GM12892 (cell line): ENCODE data around the gene LEKR1.

ENCODE experiments used
- POLR2A ChIP-seq: IDR thresholded peaks from 2 replicates; pipeline ENCODE4 v1.6.1; 2011; ENCODE audit warnings: low read depth, low read length, control low read depth
- POLR2AphosphoS5 ChIP-seq: IDR thresholded peaks from 2 replicates; pipeline ENCODE4 v1.6.1; 2011; ENCODE audit warnings: low read depth, low read length, control low read depth
- TAF1 ChIP-seq: IDR thresholded peaks from 2 replicates; pipeline ENCODE4 v1.6.1; 2011; ENCODE audit warnings: low read depth, mild to moderate bottlenecking, control low read depth, low read length, borderline replicate concordance

GRCh38 chr3:156997351-156997750 lies 171.2 kb downstream of the LEKR1 start:
- TF ChIP-seq POLR2A (no peak), POLR2AphosphoS5 (no peak), TAF1 (no peak)
